Adrenal gland (tissue), 12 donors: ENCODE measurements around the gene ITIH5. TPM values are rescaled to one million over a fixed set of nuclear protein-coding genes. Genes with fewer than 3 reads are reported as not detected.

Experiments
- DNase-seq, 7 donors: peaks; one replicate each; pipeline ENCODE4 v3.0.0-alpha.2; 2019 to 2020
- H3K27ac ChIP-seq, 5 donors: fragments of 200-600 bp; sonication (generic) in 4 of 5; 1 replicate in 3 of 5; 2 replicates in 2 of 5; pipeline versions ENCODE4 v1.5.1 to v1.8.0; 2016 to 2020; ENCODE audit warnings: mild to moderate bottlenecking in 1 of 5
- H3K27me3 ChIP-seq: fragments of 200-600 bp; 2 replicates; pipeline ENCODE4 v1.8.0; 2021
- H3K36me3 ChIP-seq, 2 donors: fragments of 200-600 bp; replicated peaks in 1 of 2; 1 replicate in 1 of 2; 2 replicates in 1 of 2; pipeline versions ENCODE4 v1.5.1 to v1.8.0; 2018 to 2022
- H3K4me1 ChIP-seq, 2 donors: fragments of 200-600 bp; replicated peaks in 1 of 2; 1 replicate in 1 of 2; 2 replicates in 1 of 2; pipeline versions ENCODE4 v1.5.1 to v1.8.0; 2018 to 2021
- H3K4me3 ChIP-seq, 4 donors: fragments of 200-600 bp; sonication (generic) in 3 of 4; one replicate each; pipeline ENCODE4 v1.5.1; 2016 to 2018
- H3K9me3 ChIP-seq, 3 donors: fragments of 200-600 bp; sonication (generic) in 1 of 3; replicated peaks in 1 of 3; 1 replicate in 2 of 3; 2 replicates in 1 of 3; pipeline versions ENCODE4 v1.5.1 to v1.8.0; 2016 to 2021
- CTCF ChIP-seq, 6 experiments: fragments of 450-650 bp in 4 of 6; fragments of 200-600 bp in 2 of 6; sonication (generic) in 1 of 6; IDR thresholded peaks; 1 replicate in 5 of 6; 2 replicates in 1 of 6; pipeline versions ENCODE4 v1.5.1 to v1.8.0; 2016 to 2021; ENCODE audit warnings: antibody characterized with exemption in 6 of 6, mild to moderate bottlenecking in 2 of 6, moderate library complexity in 1 of 6
- POLR2A ChIP-seq, 2 donors: fragments of 450-650 bp; IDR thresholded peaks; one replicate each; pipeline ENCODE4 v1.6.1; 2017; ENCODE audit warnings: antibody characterized with exemption in 2 of 2, mild to moderate bottlenecking in 2 of 2, moderate library complexity in 1 of 2
- WGBS, 4 donors: extraction: QIAGEN DNeasy Blood & Tissue Kit in 2 of 4; methylation state at CpG; one replicate each; pipeline versions ENCODE4 v1.1.5 to v1.1.7; 2013 to 2017; 5-methylcytosine and 5-hydroxymethylcytosine counted together
- intact Hi-C, 2 donors: fragments of 100-400 bp; cut with DNase I; formaldehyde crosslinking; loops; one replicate each; pipeline versions ENCODE4 v1.14.1 to v1.15.0; 2022 to 2023
- polyA plus RNA-seq, 3 donors: library from polyadenylated mRNA; stranded (reverse); fragments of 200-250 nt in 2 of 3; fragments of 350-450 nt in 1 of 3; fragmentation: Illumina TruSeq in 1 of 3; extraction: RNeasy Lipid Tissue Mini Kit (QIAGEN cat#74804) in 1 of 3; gene quantifications; one replicate each; pipeline ENCODE4 v1.2.3, GENCODE V29; 2013 to 2014
- total RNA-seq, 9 donors: library from RNA; depleted of rRNA in 4 of 9; stranded (reverse); fragments of >200 nt in 4 of 9; fragments of 120-200 nt in 1 of 9; fragmentation: NEBNext Ultra II Directional in 1 of 9; extraction: Animal tissue kit (Norgen Biotek cat#: 25700) in 1 of 9; gene quantifications; one replicate each; pipeline versions ENCODE4 v1.1.0 to v1.2.4, GENCODE V29; 2013 to 2023
- donor health status: healthy with polysubstance abuse.
- donor health status: Bipolar disorder and iron deficiency.
- donor health status: DM: yes; HTN: yes; CAD: no.
- donor health status: DM: no; HTN: no; CAD: no.
- donor health status: DM: no; HTN: no; CAD: no.
- donor health status: DM: yes; HTN: yes; CAD: no.

ITIH5 gene
- total and polyA plus RNA-seq, 12 donors: 0.66 to 6.2 (median 1.7) TPM

DNA sequence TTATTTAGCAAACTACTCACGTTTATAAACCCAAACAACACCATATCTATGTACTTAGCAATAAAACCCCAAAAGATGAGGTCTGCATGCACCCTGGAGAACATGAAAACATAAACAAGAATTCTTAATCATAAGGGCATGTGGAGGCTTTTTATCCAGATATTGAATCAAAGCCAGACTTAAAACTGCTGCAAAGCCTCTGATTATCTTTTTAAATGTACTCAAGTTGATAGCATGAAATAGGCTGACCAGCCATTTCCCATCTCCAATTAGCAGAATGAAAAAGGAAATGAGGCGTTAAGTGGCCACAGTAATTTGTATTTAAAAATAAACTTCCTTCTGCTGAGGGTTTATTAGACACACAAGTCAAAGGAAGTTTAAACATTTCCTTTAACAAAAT lies 48.3 kb downstream of the ITIH5 start:
- TF ChIP-seq CTCF (IDR thresholded peaks at IDR 0.05) (no peak), POLR2A (IDR thresholded peaks at IDR 0.05) (no peak)
- WGBS, 4 donors: 21 to 32% (median 25%) methylated on average over 2 of the region's 2 CpGs
- no peak for DNase-seq
- Histone ChIP-seq H3K27me3 (no peaks in the 10 kb centered on the region), H3K36me3 (no peaks in the 10 kb centered on the region), H3K4me1 (no peaks in the 10 kb centered on the region), H3K9me3 (no peaks in the 10 kb centered on the region), H3K27ac (no peak overlapping the region), H3K4me3 (no peak overlapping the region)
- intact Hi-C loops: no loop called here

DNA sequence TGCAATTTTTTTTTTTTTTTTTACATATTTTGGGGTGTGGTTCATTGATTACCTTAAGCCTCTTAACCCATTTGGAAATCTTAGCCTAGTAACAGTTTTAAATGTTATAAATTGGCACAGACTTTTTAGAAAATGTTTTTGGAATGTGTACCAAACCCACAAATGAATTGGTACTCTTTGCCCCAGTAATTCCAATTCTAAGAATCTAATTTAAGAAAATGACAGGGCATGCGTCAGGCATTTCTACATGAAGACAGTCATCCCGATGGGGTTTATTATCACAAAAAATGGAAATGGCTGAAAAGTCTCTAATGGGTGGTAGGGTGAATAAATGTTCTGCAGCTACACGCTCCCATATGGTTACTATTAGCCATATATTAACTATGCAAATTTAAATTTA lies 54.9 kb downstream of the ITIH5 start:
- TF ChIP-seq POLR2A (IDR thresholded peaks at IDR 0.05): no peak
- no peak for TF ChIP-seq CTCF (IDR thresholded peaks at IDR 0.05)
- Histone ChIP-seq H3K4me3 (no peak overlapping the region), H3K4me1 (no peaks in the 10 kb centered on the region), H3K27me3 (no peaks in the 10 kb centered on the region), H3K36me3 (no peaks in the 10 kb centered on the region), H3K9me3 (no peaks in the 10 kb centered on the region), H3K27ac (no peak overlapping the region)
- intact Hi-C loops: no loop called here
- 77 to 85% (median 81%) methylated on average over 3 of the region's 3 CpGs for WGBS, 4 donors
- DNase-seq: no peak

GRCh38 chr10:7610651-7611389 lies 55.9 kb downstream of the ITIH5 start:
- H3K4me1 ChIP-seq: no peaks in the 10 kb centered on the region
- 57 to 78% (median 76%) methylated on average over 7 of the region's 7 CpGs for WGBS, 4 donors
- H3K27me3 ChIP-seq: no peaks in the 10 kb centered on the region
- intact Hi-C loops: no loop called here
- no peak overlapping the region for H3K4me3 ChIP-seq
- H3K9me3 ChIP-seq: no peaks in the 10 kb centered on the region
- TF ChIP-seq POLR2A (IDR thresholded peaks at IDR 0.05) (no peak), CTCF (IDR thresholded peaks at IDR 0.05) (no peak)
- DNase-seq: no peak
- no peak overlapping the region for H3K27ac ChIP-seq
- no peaks in the 10 kb centered on the region for H3K36me3 ChIP-seq

DNA sequence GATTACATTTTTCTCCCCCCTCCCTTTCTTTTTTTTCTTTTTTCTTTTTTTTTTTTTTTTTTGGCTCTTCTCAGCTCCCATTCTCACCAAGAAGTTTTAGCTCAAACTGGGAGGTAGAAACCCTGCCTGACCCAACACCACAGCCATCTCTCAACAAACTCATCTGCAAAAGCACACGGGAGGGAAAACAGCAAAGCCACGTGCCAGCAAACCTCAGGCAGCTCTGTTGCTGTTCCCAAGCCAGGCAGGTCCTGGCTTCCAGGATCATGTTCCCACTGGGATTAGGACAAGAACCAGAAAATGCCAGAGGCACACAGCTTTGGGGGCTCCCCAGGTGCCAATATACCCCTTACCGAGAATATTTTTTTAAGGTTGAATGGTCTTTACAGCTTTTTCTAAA lies 56.7 kb downstream of the ITIH5 start:
- Histone ChIP-seq H3K4me1 (no peaks in the 10 kb centered on the region), H3K36me3 (no peaks in the 10 kb centered on the region)
- intact Hi-C loops: no loop called here

More for the DNA sequence above, 56.7 kb downstream of the ITIH5 start:
- TF ChIP-seq POLR2A (IDR thresholded peaks at IDR 0.05) (no peak), CTCF (IDR thresholded peaks at IDR 0.05) (no peak)
- Histone ChIP-seq H3K27me3 (no peaks in the 10 kb centered on the region), H3K9me3 (no peaks in the 10 kb centered on the region), H3K4me3 (no peak overlapping the region), H3K27ac (no peak overlapping the region)
- WGBS, 4 donors: 49 to 62% (median 60%) methylated on average over 3 of the region's 3 CpGs
- DNase-seq: no peak
